Measurements from ENCODE around the gene MYO15A. TPM values are rescaled to one million over a fixed set of nuclear protein-coding genes. Genes with fewer than 3 reads are reported as not detected.

The MYO15A gene
- polyA plus RNA-seq, 3 donors, result 0.31 to 4.4 (median 0.56) TPM

DNA sequence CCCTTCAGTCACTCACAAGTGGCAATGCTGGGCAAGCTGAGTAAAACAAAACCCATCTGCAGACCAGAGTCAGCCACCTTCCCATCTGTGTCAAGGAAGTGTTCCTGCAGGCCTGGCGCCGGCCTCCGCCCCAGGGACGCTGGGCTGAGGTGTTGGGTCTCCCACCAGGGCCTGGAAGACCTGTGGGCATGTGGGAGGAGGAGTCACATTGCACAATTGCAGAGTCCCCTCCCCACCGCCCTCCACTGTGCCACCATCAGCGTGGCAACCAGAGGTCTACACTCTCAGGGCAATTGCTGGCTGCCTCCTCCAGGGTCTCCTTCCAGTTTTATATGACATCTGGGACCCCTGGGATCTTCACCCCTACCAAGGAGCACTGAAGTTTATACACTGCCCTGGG is 3.0 kb upstream of the MYO15A start:
- Histone ChIP-seq H3K27ac (ENCODE audit: low read depth in 1 of 2, low read length in 2 of 2) (no peak overlapping the region), H3K79me2 (ENCODE audit: insufficient read depth, low read length) (no peaks in the 10 kb centered on the region), H3K4me2 (replicated peaks; ENCODE audit: extremely low read depth, low read length, poor library complexity, severe bottlenecking) (no peak overlapping the region), H4K20me1 (ENCODE audit: insufficient read depth, low read length) (no peaks in the 10 kb centered on the region), H3K4me3 (replicated peaks in 1 of 3; ENCODE audit: low read depth in 2 of 3, low read length in 3 of 3) (no peak overlapping the region), H3K9me3 (replicated peaks in 1 of 2; ENCODE audit: control insufficient read depth in 1 of 2, insufficient read depth in 1 of 2, low read length in 2 of 2) (no peaks in the 10 kb centered on the region), H3K27me3 (ENCODE audit: control insufficient read depth in 2 of 2, insufficient read depth in 2 of 2, low read length in 2 of 2) (no peaks in the 10 kb centered on the region), H3K9ac (ENCODE audit: insufficient read depth, low read length, poor library complexity, severe bottlenecking) (no peak overlapping the region), H2AFZ (ENCODE audit: insufficient read depth, low read depth, low read length, poor library complexity, severe bottlenecking) (no peak overlapping the region), H3K4me1 (ENCODE audit: control insufficient read depth in 1 of 2, insufficient read depth in 2 of 2, low read length in 2 of 2) (peaks cover 4 to 11% of the 10 kb centered on the region in 2 donors), H3K36me3 (replicated peaks in 1 of 2; ENCODE audit: control insufficient read depth in 1 of 2, insufficient read depth in 2 of 2, low read length in 2 of 2) (peaks cover 49 to 65% of the 10 kb centered on the region in 2 donors)
- DNase-seq, result no peak
- Mint-ChIP-seq H3K9me3 (no peaks in the 10 kb centered on the region), H3K36me3 (peaks cover 41 to 54% of the 10 kb centered on the region in 2 donors), H3K4me3 (no peak overlapping the region), H3K4me1 (peaks cover 11% of the 10 kb centered on the region), H3K27ac (peak overlapping the region in 1 of 7 donors; percentile 40), H3K27me3 (ENCODE audit: low read depth in 3 of 3) (peaks cover 0 to 2% (median 1%) of the 10 kb centered on the region in 3 donors)
- intact Hi-C loops (cut with micrococcal nuclease), result no loop called here
- TF ChIP-seq, protein P1, sequence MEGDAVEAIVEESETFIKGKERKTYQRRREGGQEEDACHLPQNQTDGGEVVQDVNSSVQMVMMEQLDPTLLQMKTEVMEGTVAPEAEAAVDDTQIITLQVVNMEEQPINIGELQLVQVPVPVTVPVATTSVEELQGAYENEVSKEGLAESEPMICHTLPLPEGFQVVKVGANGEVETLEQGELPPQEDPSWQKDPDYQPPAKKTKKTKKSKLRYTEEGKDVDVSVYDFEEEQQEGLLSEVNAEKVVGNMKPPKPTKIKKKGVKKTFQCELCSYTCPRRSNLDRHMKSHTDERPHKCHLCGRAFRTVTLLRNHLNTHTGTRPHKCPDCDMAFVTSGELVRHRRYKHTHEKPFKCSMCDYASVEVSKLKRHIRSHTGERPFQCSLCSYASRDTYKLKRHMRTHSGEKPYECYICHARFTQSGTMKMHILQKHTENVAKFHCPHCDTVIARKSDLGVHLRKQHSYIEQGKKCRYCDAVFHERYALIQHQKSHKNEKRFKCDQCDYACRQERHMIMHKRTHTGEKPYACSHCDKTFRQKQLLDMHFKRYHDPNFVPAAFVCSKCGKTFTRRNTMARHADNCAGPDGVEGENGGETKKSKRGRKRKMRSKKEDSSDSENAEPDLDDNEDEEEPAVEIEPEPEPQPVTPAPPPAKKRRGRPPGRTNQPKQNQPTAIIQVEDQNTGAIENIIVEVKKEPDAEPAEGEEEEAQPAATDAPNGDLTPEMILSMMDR (IDR thresholded peaks at IDR 0.05), result no peak
- WGBS (ENCODE audit: insufficient coverage), result no CpG with 5 or more reads among the region's 6 CpGs

DNA sequence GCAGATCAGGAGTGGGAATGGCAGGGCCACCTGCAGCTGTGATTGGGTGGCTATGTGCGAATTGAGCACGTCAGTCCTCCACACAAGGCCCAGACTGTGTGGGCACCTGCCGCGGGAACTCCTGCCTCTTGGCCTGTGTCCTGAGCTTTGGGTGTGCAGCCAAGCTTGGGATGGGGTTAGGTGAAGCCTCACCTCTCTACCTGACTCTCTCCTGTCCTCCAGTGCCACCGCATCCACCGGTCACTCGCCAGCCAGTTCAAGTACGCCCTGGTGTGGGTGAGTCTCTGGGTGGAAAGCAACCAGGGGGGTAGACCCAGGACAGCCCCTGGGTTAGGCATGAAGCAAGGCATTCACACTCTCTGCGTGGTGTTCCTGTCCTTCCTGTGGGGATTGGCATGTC is 2.3 kb upstream of the MYO15A start:
- Mint-ChIP-seq H3K36me3 (peaks cover 38 to 47% of the 10 kb centered on the region in 2 donors), H3K9me3 (no peaks in the 10 kb centered on the region), H3K4me3 (no peak overlapping the region), H3K4me1 (peaks cover 11% of the 10 kb centered on the region), H3K27ac (peak overlapping the region in 2 of 7 donors; percentile 10 to 40), H3K27me3 (ENCODE audit: low read depth in 3 of 3) (peaks cover 0 to 4% (median 2%) of the 10 kb centered on the region in 3 donors)
- Histone ChIP-seq H3K4me3 (replicated peaks in 1 of 3; ENCODE audit: low read depth in 2 of 3, low read length in 3 of 3) (no peak overlapping the region), H3K27ac (ENCODE audit: low read depth in 1 of 2, low read length in 2 of 2) (no peak overlapping the region), H4K20me1 (ENCODE audit: insufficient read depth, low read length) (no peaks in the 10 kb centered on the region), H2AFZ (ENCODE audit: insufficient read depth, low read depth, low read length, poor library complexity, severe bottlenecking) (no peak overlapping the region), H3K36me3 (replicated peaks in 1 of 2; ENCODE audit: control insufficient read depth in 1 of 2, insufficient read depth in 2 of 2, low read length in 2 of 2) (peaks cover 45 to 59% of the 10 kb centered on the region in 2 donors), H3K4me1 (ENCODE audit: control insufficient read depth in 1 of 2, insufficient read depth in 2 of 2, low read length in 2 of 2) (peaks cover 4 to 11% of the 10 kb centered on the region in 2 donors), H3K27me3 (ENCODE audit: control insufficient read depth in 2 of 2, insufficient read depth in 2 of 2, low read length in 2 of 2) (no peaks in the 10 kb centered on the region), H3K4me2 (replicated peaks; ENCODE audit: extremely low read depth, low read length, poor library complexity, severe bottlenecking) (no peak overlapping the region), H3K9ac (ENCODE audit: insufficient read depth, low read length, poor library complexity, severe bottlenecking) (no peak overlapping the region), H3K79me2 (ENCODE audit: insufficient read depth, low read length) (no peaks in the 10 kb centered on the region), H3K9me3 (replicated peaks in 1 of 2; ENCODE audit: control insufficient read depth in 1 of 2, insufficient read depth in 1 of 2, low read length in 2 of 2) (no peaks in the 10 kb centered on the region)
- TF ChIP-seq, protein P1 (IDR thresholded peaks at IDR 0.05), result no peak
- 100% methylated on average over 1 of the region's 9 CpGs for WGBS (ENCODE audit: insufficient coverage)
- intact Hi-C loops (cut with micrococcal nuclease), result no loop called here
- no peak for DNase-seq

All from CD14-positive monocyte (primary cell).